Limb (tissue), 2 donors: ENCODE measurements around the gene NAPSA.

Experiments
- DNase-seq, 2 donors: peaks; one replicate each; pipeline ENCODE4 v3.0.0-alpha.2; 2016; ENCODE audit errors: extremely low spot score in 2 of 2

NAPSA gene

GRCh38 chr19:50318438-50318837, 47.0 kb downstream of the NAPSA start:
- DNase-seq: no peak

DNA sequence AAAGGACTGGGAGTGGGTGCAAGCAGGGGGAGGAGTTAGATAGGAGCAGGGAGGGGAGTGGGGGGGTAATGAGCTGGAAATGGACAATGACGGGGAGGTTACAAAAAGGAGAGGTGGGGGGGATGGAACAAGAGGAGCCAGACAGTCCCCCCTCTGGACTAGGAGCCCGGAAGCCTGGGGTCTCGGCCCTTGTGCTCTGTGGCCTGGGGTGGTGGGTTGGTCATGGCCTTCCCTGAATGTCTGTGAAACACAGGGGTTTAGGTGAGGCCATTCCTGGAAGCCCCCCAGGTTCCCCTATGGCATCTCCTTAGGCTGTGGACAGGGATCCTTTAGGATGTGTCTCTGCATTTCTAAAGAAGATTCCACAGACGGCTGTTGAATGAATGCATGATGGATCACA, 48.3 kb downstream of the NAPSA start:
- DNase-seq: no peak

DNA sequence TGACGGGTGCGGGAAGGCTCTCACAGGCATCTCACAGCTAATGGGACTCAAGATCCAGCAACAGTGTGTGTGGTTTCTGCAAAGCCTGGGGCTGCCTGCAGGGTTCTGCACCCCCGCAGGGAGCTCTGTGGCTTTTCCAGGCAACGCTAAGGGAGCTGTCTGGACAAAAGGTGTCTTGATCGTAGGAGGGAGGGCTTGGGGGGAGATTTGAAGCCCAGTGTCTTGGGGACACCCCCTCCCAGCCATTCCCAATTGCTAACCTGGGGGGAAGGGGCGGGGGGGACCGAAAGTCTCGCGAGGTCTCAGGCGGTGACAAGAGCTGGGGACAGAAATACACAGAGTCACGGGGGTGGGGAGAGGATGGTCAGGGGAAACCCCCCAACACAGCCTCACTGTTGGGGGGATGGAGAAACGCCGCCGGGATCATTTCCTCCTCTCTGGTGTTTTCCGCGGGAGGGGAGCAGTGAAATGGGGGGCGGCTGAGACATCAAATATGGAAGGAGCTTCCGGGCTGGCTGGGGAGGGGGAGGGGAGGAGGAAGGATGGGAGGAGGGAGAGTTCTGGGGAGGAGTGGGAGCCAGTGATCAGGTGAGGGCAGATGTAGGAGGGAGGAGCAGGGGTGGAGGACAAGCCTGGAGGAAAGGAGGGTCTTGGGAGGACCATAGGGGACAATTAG, 49.5 kb downstream of the NAPSA start:
- peak in 1 of 2 donors; percentile 70 for DNase-seq

DNA sequence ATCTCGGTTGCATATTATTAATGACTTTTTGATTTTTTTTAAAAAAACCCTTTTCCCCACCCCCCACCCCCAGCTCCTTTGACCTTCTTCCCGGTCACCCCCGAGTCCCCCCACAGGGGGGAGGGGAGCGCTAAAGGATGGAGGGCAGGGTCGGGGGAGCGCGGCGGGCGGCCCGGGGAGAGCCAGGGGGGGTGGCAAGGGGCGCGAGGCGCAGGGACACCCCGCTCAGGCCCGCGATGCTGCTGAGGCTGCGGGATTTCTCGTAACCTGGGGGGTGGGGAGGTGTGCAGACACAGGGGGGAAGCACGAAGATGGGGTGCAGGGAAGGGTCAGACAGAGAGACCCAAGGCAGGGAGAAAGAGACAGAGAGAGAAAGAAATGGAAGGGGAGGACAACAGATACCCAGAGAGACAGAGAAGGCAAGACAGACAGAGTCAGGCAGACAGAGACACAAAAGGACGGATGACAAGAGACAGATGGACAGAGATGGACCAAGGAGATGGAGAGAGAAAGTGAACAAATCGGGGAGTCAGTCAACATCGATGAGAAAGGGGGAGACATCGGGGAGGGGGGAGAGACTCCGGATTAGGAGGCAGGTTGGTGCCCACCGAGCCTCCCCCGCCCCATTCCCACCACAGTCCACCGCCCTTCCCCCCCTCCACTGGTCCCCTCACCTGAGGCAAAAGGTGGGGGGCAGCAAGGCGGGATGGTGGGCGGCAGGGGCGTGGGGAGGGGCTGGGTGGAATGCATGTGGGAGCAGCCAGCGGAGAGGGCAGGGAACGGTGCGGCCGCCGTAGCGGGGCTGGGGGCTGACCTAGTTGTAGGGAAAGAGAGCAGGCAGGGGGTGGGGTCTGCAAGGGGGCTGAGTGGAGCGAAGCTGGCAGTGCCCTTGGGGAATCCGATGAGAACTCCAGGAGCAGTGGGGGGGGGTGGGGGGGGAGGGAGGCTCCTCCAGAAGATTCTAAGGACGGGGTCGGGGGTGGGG, 50.4 kb downstream of the NAPSA start:
- peak in 1 of 2 donors; percentile 46 for DNase-seq

DNA sequence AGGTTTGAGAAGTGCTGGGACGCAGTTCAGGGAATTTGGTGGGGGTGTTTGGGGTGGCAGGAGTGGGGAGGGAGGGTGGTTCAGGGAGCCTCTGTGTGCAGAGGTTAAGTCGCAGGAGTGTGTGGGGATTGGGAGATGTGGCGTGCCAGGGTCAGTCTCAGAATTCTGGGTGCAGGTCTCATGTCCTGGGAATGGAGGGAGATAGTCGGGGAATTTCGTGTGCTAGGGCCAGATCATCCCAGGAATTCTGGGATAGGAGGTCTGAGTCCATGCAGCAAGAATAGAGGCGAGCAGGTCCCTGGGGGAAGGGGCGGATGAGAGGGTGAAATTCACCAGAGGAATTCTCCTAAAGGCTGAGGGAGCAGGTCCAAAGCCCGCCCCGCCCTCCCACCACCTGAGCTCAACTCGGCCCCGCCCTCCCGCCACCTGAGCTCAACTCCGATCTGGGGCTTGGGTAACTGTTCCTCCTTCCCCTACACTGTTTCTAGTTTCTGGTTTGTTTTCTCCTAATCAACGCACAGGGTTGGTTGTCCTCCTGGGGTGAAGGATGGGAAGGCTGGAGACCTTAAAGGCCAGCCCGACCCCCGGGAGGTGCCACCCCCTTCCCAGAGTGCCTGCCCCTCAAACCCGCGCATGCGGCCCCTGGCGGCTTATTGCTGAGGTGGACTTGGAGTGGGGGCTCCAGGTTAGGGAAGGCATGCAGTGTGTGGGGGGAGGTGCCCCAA, 51.5 kb downstream of the NAPSA start:
- DNase-seq: no peak

DNA sequence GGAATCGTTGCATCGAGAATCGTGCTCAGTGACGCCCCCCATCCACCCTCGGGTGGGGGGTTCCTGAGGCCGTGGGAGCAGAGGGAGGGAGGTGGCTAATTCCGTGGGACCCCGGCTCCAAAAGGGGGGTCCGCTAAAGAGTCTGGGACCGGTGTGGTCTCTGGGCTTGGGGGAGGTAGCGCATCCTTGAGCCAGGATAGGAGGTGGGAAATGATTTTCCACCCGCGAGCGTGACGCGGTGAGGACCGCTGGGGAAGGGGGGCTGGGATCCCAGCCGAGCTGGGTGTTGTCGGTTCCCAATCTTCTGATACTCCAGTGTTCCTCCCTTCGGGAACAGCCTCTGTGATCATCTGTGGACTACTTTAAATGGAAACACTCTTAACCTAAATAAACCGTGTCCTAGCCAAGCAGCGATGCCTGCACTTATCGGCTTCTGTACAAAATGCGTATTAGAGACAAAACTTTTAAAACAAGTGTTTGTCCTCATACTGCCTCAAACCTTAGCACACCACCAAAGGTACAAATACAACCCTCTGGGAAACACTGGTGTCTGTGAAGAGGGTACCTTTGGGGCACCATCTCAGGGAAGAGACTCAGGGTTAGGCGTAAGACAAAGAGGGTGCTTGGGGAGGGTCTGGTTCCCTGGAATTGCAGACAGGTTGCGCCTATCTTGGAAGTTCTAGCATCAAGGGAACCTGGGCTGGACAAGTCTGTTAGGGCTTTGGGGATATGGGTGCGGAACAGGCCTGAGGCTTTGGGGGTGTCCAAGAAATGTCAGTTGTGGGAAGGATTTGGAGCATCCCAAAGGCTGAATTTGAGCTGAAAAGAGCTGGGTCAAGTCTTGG, 52.2 kb downstream of the NAPSA start:
- DNase-seq: no peak

GRCh38 chr19:50311723-50312635, 53.5 kb downstream of the NAPSA start:
- DNase-seq: peak in 1 of 2 donors; percentile 73

- no peak for DNase-seq
These were observed 54.5 kb downstream of the NAPSA start for GRCh38 chr19:50310759-50311465.

- no peak for DNase-seq
These were observed 55.9 kb downstream of the NAPSA start for GRCh38 chr19:50309396-50310125.

GRCh38 chr19:50308991-50309390, 56.4 kb downstream of the NAPSA start:
- DNase-seq: no peak
